ENCODE results near the gene BPHL. TPM values are rescaled to one million over a fixed set of nuclear protein-coding genes. Genes with fewer than 3 reads are reported as not detected.

BPHL gene
- total RNA-seq (2013; cell fraction: nucleolus; rRNA removed) = 14.4 and 17.9 TPM in 2 replicates
- 11.3 and 12.2 TPM in 2 replicates for total RNA-seq (2014; rRNA removed)
- 10.9 and 12.9 TPM in 2 replicates for total RNA-seq (2014; rRNA removed; fragmentation: Illumina TruSeq; extraction: Trizol)
- 12.9 and 13.7 TPM in 2 replicates for total RNA-seq (2021)
- 5.0 TPM for polyA plus RNA-seq (2011; ENCODE audit: low read depth)
- polyA plus RNA-seq (2011; rRNA removed) = 11.2 and 11.8 TPM in 2 replicates
- 7.2 and 7.5 TPM in 2 replicates for polyA plus RNA-seq (2011; cell fraction: cytosol; rRNA removed)
- polyA plus RNA-seq (2011; cell fraction: nucleus; rRNA removed) = 7.8 and 9.1 TPM in 2 replicates
- polyA plus RNA-seq (2012) = 4.2 and 6.4 TPM in 2 replicates
- polyA plus RNA-seq (2014; fragmentation: Illumina TruSeq; extraction: Trizol) = 10.8 and 11.7 TPM in 2 replicates
- 10 to 100 TPM in 1 of 2 experiments, 1 to 10 TPM in 1; 8.0 to 12.9 TPM for polyA plus RNA-seq (2014; fragmentation: Nextera tagmentation; extraction: Ambion mirVana)
- polyA plus RNA-seq (2014; rRNA removed) = 13.3 and 13.8 TPM in 2 replicates
- 10 to 100 TPM; 15.9 to 17.8 TPM for polyA plus RNA-seq (2016; fragmentation: Nextera tagmentation; extraction: Ambion mirVana)
- polyA minus RNA-seq (2011; rRNA and poly(A)+ RNA removed) = 4.5 and 5.3 TPM in 2 replicates
- 2.0 and 2.9 TPM in 2 replicates for polyA minus RNA-seq (2011; cell fraction: cytosol; rRNA and poly(A)+ RNA removed)
- polyA minus RNA-seq (2011; cell fraction: nucleus; rRNA and poly(A)+ RNA removed) = 3.0 and 5.0 TPM in 2 replicates
- percentile 60 among the genes with signal in this experiment for Bru-seq, nascent RNA
- percentile 55 among the genes with signal in this experiment for BruChase-seq, experiment 1, labeled RNA remaining after a 6-hour chase
- BruChase-seq, experiment 2, labeled RNA remaining after a 2-hour chase = percentile 51 among the genes with signal in this experiment
- long read RNA-seq, experiment 1, transcript BPHL-203 (7 exons, 1,928 nt) = major isoform, 5 of 7 reads
- long read RNA-seq, experiment 1, partial matches to known transcripts = 0 of 7 reads
- long read RNA-seq, experiment 1, other reads (novel, unspliced or antisense) = 1 of 7 reads
- long read RNA-seq, experiment 2, transcript BPHL-203 (7 exons, 1,928 nt) = major isoform, 47 of 53 reads
- long read RNA-seq, experiment 2, partial matches to known transcripts = 1 of 53 reads
- long read RNA-seq, experiment 2, other reads (novel, unspliced or antisense) = 2 of 53 reads

- ChIA-PET POLR2A (interaction anchor here (0.6 kb wide), 2 partner anchors 9 to 74 kb away, joined by 3 to 8 read pairs; no protein-coding TSS in a partner anchor), RAD21 (ENCODE audit: unreplicated experiment) (no interaction called here), CTCF (interaction anchor here (1.1 kb wide), 1 partner anchor 141 kb away, joined by 3 read pairs; no protein-coding TSS in a partner anchor), SMC1A (ENCODE audit: uncharacterized antibody, unreplicated experiment) (interaction anchor here (1.0 kb wide), 1 partner anchor 119 kb away, joined by 4 read pairs; the partner anchor contains the start of gene NQO2)
- Histone ChIP-seq H2AFZ (ENCODE audit: control insufficient read depth, low read depth, low read length) (peak within 1 kb of the TSS; percentile 98), H3K27ac (ENCODE audit: control insufficient read depth, insufficient read depth) (peak within 1 kb of the TSS; percentile 86), H3K9ac (ENCODE audit: control insufficient read depth, insufficient read depth, low read length) (peak within 1 kb of the TSS; percentile 42), H4K20me1 (ENCODE audit: control insufficient read depth, insufficient read depth) (no peaks in the 10 kb centered on the region), H3K4me2 (ENCODE audit: control insufficient read depth, insufficient read depth) (peak within 1 kb of the TSS; percentile 75), H3K9me3 (replicated peaks; ENCODE audit: control insufficient read depth, insufficient read depth, low read length) (no peaks in the 10 kb centered on the region), H3K27me3 (replicated peaks in 1 of 2; ENCODE audit: control insufficient read depth in 2 of 2, insufficient read depth in 2 of 2, low read length in 1 of 2) (no peaks in the 10 kb centered on the region), H3K79me2 (ENCODE audit: control insufficient read depth, insufficient read depth, low read length) (no peaks in the 10 kb centered on the region), H3K36me3 (ENCODE audit: control insufficient read depth in 2 of 2, insufficient read depth in 2 of 2, low read length in 1 of 2) (peaks cover 0 to 3% of the 10 kb centered on the region in 2 experiments; a peak in 2 of 4 replicates), H3K4me1 (ENCODE audit: control insufficient read depth, insufficient read depth, low read length) (peaks cover 6% of the 10 kb centered on the region; the same call in 1 of the 2 replicates), H3K4me3 (peak within 1 kb of the TSS; percentile 87)
- FAIRE-seq = peak; percentile 91
- WGBS (ENCODE audit: insufficient coverage, insufficient replicate concordance, low lambda C conversion rate, missing lambda C conversion rate) = 2% methylated on average over 87 of the region's 89 CpGs
- ATAC-seq = peak; percentile 97
- intact Hi-C loops (cut with micrococcal nuclease; ENCODE audit: unreplicated experiment) (loop anchor here (2.0 kb wide), 1 partner anchor 50 kb away; the partner anchor contains the start of gene RIPK1), in situ Hi-C loops (cut with MboI) (no loop called here)
- no TSS peak for BruUV-seq (replicated peaks)
- peak; percentile 75 for DNase-seq (ENCODE audit: low read depth, low spot score)
- TF ChIP-seq STAT3 (IDR thresholded peaks at IDR 0.05; ENCODE audit: low read depth, low read length) = no peak
- 0 out of 2 replicates have a peak, but pooled peaks have one; percentile 35 for TF ChIP-seq ZNF207 (IDR thresholded peaks at IDR 0.05; ENCODE audit: borderline replicate concordance)
- no peak for TF ChIP-seq SRF (IDR thresholded peaks at IDR 0.05; ENCODE audit: low read depth in 2 of 2, low read length in 2 of 2)
- no peak for TF ChIP-seq ATF3 (IDR thresholded peaks at IDR 0.05; ENCODE audit: borderline replicate concordance, extremely low read depth, low read depth, low read length)
- no peak for TF ChIP-seq ZBTB33 (IDR thresholded peaks at IDR 0.05)
- no peak for TF ChIP-seq ZZZ3 (IDR thresholded peaks at IDR 0.05; ENCODE audit: control insufficient read depth, insufficient read length, low read depth)
- TF ChIP-seq MEF2A (IDR thresholded peaks at IDR 0.05; ENCODE audit: insufficient read depth, low read depth, low read length) = no peak
- no peak for TF ChIP-seq TCF7 (IDR thresholded peaks at IDR 0.05; ENCODE audit: borderline replicate concordance)
- TF ChIP-seq MTA2 (IDR thresholded peaks at IDR 0.05; ENCODE audit: low read depth) = no peak
- no peak for TF ChIP-seq FOXK2 (IDR thresholded peaks at IDR 0.05)
- TF ChIP-seq BMI1 (IDR thresholded peaks at IDR 0.05; ENCODE audit: borderline replicate concordance) = no peak
- TF ChIP-seq, protein P1, sequence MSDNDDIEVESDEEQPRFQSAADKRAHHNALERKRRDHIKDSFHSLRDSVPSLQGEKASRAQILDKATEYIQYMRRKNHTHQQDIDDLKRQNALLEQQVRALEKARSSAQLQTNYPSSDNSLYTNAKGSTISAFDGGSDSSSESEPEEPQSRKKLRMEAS (IDR thresholded peaks at IDR 0.05; ENCODE audit: low read depth, low read length) = peak; percentile 12; the same call in 1 of the 2 replicates
- TF ChIP-seq NBN (IDR thresholded peaks at IDR 0.05) = peak; percentile 60
- 0 out of 2 replicates have a peak, but pooled peaks have one; percentile 24 for TF ChIP-seq BRCA1 (IDR thresholded peaks at IDR 0.05; ENCODE audit: low read depth, low read length)
Observed at GRCh38 chr6:3118353-3119039, at the start of gene BPHL. TSS of gene BPHL (plus strand) at chr6:3118711. CDS start at chr6:3118741, 30 bp downstream.
